ENCODE data around the gene ARHGAP21.
"Not testable (repeated sequence)": the region's sequence is repeated elsewhere in the genome, so short reads cannot be mapped to it uniquely, and the experiment has no call there.

DNA sequence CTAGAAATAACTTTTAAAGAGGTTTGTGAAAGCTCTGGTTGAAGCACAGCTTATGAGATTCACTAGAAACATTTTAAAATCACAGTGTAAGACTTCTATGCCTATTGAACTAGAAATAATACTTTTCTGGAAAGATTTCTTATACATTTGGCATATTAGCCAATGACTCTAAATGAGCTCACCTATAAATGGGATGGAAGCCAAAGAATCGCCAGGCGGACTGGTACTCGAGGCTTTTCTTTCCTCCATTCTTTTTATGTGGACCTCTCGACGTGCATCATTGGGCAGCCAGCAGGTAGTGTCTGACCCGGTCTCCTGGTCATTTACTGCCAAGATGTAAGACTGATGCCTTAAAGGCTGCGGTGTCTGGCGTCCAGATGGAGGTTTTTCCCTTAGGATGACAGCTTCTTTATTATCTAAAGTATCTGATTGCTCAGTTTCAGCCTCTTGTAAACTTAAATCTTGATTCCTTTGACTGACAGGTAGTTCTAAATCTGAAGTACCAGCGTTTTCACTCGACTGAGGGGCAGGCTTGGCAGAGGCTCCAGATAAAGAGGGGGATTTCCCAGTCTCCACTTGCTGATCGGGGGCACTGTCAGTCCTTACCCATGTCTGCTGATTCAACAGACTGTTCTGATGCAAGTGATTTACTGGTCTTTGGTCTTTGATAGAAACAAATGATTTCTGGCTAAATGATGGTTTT, 104.2 kb downstream of the ARHGAP21 start:
- TF ChIP-seq, protein P1, sequence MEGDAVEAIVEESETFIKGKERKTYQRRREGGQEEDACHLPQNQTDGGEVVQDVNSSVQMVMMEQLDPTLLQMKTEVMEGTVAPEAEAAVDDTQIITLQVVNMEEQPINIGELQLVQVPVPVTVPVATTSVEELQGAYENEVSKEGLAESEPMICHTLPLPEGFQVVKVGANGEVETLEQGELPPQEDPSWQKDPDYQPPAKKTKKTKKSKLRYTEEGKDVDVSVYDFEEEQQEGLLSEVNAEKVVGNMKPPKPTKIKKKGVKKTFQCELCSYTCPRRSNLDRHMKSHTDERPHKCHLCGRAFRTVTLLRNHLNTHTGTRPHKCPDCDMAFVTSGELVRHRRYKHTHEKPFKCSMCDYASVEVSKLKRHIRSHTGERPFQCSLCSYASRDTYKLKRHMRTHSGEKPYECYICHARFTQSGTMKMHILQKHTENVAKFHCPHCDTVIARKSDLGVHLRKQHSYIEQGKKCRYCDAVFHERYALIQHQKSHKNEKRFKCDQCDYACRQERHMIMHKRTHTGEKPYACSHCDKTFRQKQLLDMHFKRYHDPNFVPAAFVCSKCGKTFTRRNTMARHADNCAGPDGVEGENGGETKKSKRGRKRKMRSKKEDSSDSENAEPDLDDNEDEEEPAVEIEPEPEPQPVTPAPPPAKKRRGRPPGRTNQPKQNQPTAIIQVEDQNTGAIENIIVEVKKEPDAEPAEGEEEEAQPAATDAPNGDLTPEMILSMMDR (conservative IDR thresholded peaks at IDR 0.05), result not testable (repeated sequence)
- TF ChIP-seq EZH2 (IDR thresholded peaks at IDR 0.05; ENCODE audit: low read depth), result not testable (repeated sequence)
